ENCODE data around the gene MRAP. TPM values are rescaled to one million over a fixed set of nuclear protein-coding genes. Genes with fewer than 3 reads are reported as not detected.
A peak's percentile ranks its signal among the peaks of the same experiment; 100 is the strongest.

The MRAP gene
- total RNA-seq, 1 donor: not detected

DNA sequence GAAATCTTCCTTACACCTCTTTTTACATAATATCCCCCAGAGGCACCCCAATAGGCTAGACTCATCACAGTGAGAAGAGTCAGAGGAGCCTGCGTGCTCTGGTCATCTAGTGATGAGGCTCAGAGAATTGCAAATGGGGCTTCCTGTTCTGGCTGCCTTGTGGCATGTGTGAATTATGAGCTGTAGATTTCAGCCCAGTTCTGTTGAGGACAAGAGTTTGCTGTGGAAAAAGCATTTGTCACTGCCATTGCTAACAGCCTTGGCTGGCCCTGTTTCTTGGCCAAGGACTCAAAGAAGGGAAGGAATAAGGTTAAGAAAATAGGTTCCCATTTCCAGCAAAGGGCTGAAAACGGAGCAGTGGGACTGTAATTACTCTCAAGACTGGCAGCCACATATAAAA is 30.7 kb downstream of the MRAP start:
- peak; percentile 24 for DNase-seq (ENCODE audit: low read depth)
- TF ChIP-seq, protein P1, sequence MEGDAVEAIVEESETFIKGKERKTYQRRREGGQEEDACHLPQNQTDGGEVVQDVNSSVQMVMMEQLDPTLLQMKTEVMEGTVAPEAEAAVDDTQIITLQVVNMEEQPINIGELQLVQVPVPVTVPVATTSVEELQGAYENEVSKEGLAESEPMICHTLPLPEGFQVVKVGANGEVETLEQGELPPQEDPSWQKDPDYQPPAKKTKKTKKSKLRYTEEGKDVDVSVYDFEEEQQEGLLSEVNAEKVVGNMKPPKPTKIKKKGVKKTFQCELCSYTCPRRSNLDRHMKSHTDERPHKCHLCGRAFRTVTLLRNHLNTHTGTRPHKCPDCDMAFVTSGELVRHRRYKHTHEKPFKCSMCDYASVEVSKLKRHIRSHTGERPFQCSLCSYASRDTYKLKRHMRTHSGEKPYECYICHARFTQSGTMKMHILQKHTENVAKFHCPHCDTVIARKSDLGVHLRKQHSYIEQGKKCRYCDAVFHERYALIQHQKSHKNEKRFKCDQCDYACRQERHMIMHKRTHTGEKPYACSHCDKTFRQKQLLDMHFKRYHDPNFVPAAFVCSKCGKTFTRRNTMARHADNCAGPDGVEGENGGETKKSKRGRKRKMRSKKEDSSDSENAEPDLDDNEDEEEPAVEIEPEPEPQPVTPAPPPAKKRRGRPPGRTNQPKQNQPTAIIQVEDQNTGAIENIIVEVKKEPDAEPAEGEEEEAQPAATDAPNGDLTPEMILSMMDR (IDR thresholded peaks at IDR 0.05; ENCODE audit: insufficient read depth, low read depth, low read length): no peak
- H3K4me3 ChIP-seq (ENCODE audit: low read depth, low read length): no peak overlapping the region

DNA sequence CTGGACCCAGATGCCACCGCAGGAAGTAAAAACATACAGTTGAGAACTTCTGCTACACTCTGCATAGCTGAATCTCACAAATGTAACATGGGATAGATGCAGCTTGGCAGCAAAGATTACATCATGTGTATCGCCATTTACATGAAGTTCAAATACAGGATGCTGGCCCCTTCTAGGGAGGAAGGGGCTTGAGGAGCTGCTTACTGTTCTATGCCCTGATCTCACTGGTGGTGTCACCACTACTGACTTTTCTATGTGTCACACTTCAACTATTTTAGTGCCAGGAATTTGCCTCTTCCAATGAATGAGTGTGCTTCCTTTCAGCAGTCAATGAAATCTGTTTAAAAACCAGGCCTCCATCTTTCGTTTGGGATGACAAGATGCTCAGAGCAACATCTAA is 31.1 kb downstream of the MRAP start:
- TF ChIP-seq, protein P1 (IDR thresholded peaks at IDR 0.05; ENCODE audit: insufficient read depth, low read depth, low read length): no peak
- DNase-seq (ENCODE audit: low read depth): no peak
- H3K4me3 ChIP-seq (ENCODE audit: low read depth, low read length): no peak overlapping the region

DNA sequence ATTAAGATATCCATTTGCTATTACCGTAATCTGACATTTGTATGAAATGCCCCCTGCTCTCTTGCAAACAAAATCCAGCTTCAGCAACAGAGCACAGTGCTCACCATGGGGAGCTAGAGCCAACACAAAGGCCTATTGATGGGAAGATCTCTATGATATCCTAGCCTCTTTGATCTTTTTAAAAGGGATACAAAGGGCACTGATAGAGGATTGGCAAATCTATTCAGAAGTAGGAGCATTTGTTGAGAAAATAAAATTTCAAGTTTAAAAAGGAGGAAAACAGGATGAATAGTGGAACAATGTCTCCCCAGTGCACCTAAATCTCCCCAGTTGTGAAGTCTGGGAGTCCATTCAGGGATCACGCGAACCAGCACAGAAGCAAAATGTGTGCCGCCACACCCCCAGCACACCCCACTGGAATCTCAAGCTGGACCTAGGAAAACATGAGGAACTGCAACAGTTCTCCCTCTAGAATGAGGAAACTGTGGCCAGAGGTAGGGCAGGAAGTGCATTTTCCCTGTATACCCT is 32.2 kb downstream of the MRAP start:
- no peak for DNase-seq (ENCODE audit: low read depth)
- H3K4me3 ChIP-seq (ENCODE audit: low read depth, low read length): no peak overlapping the region
- TF ChIP-seq, protein P1 (IDR thresholded peaks at IDR 0.05; ENCODE audit: insufficient read depth, low read depth, low read length): no peak

DNA sequence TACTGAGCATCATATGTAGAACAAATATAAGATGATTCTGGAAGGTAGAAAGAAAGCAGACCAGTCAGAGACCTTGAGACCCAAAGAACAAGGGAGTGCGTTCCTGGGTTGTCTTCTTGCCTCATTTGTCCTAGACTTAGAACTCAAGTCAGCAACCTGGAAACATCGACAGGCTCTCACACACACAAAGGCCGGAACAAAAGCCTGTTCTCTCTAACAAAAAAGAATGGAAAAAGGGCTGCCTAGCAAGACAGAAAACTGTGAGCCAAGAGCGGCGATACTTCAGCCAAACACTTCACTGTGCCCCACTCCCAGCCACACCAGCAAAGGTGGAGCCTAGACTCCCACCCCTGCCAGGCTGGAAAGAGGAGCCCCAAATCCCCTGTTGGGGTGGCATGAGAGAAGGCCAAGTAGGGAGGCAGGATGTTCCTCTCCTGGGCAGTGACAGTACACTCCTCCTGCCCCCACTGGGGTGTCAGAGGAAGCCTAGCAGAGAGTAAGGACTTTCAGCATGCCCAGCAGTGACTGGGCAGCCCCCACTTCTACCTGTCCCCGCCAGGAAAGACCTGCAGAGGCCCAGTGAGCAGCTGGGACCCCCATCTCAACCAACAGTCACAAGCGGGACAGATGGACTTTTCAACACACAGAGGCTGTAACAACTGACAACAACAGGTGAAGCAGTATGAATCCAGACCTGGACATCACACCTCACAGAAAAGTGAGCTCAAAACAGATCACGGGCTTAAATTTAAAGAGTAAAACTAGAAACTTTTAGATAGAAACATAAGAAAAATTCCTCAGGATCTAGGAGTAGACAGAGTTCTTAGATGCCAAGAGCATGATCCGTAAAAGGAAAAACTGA is 33.0 kb downstream of the MRAP start:
- no peak overlapping the region for H3K4me3 ChIP-seq (ENCODE audit: low read depth, low read length)
- TF ChIP-seq, protein P1 (IDR thresholded peaks at IDR 0.05; ENCODE audit: insufficient read depth, low read depth, low read length): no peak
- DNase-seq (ENCODE audit: low read depth): no peak

DNA sequence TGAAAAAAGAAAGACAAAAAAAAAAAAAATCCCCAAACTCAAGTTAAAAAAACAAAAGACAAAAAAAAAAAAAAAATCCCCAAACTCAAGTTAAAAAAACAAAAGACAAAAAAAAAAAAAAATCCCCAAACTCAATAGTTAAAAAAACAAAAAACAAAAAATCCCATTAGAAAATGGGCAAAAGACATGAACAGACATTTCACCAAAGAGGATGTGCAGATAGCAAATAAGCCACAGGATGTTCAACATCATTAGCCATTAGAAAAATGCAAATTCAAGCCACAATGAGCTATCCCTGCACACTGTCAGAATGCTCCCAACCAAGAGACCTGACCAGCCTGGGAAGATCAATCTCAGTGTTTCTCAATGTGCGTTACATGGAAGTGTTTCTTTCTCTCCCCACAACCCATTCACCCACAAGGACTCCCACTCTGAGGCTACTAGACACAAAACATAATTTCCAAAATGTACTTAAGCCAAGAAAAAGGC is 33.9 kb downstream of the MRAP start:
- no peak for DNase-seq (ENCODE audit: low read depth)
- no peak overlapping the region for H3K4me3 ChIP-seq (ENCODE audit: low read depth, low read length)
- TF ChIP-seq, protein P1 (IDR thresholded peaks at IDR 0.05; ENCODE audit: insufficient read depth, low read depth, low read length): no peak

DNA sequence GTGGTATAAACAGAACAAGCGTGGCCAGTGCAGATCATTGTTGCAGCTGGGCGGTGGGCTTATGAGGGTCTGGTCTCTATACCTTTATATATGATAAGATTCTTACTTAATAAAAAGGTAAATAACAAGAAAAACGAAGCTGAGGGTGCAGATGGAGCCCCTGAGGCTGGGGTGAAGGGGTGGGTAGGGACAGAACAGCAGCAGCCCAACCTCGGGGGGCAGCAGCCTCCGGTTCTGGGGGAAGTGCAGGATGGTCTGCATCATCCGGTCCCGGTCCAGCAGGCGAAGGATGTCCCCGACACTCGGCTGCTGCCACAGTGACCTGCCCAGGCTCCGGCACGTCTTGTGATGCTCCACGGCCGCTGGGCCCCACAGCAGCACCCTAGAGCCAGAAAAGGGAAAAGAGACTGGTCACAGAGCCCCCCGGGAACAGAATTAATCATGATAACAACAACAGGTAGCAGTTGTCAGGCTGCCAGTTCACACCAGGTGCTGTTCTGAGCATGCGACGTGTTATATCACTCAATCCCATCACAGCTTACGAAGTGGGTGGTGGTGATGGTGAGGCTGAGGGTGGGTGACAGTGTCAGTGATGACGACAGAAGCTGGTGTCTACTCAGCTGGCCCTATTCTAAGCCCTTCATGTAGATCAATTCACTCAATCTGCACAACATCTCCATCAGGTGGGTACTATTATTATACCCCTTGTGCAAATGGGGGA is 35.5 kb downstream of the MRAP start:
- DNase-seq (ENCODE audit: low read depth): no peak
- TF ChIP-seq, protein P1 (IDR thresholded peaks at IDR 0.05; ENCODE audit: insufficient read depth, low read depth, low read length): no peak
- no peak overlapping the region for H3K4me3 ChIP-seq (ENCODE audit: low read depth, low read length)

All from fibroblast of villous mesenchyme (primary cell).